Cardiac septum (tissue), 1 donor: ENCODE results near the gene EPB41L1. TPM values are rescaled to one million over a fixed set of nuclear protein-coding genes. Genes with fewer than 3 reads are reported as not detected.

Experiments
- DNase-seq: peaks from one replicate; pipeline ENCODE4 v3.0.0-alpha.2; 2020; ENCODE audit warnings: low spot score
- intact Hi-C: fragments of 100-400 bp; cut with DNase I; formaldehyde crosslinking; loops from one replicate; pipeline ENCODE4 v1.14.0; 2022
- total RNA-seq: library from RNA; stranded (reverse); fragmentation: NEBNext Ultra II Directional; extraction: Animal tissue kit (Norgen Biotek cat#: 25700); gene quantifications from one replicate; pipeline ENCODE4 v1.2.1, GENCODE V29; 2021
- donor health status: DM: no; HTN: no; CAD: no.

Gene EPB41L1
- total RNA-seq, 1 donor from 2014 or later = 21.8 TPM

DNA sequence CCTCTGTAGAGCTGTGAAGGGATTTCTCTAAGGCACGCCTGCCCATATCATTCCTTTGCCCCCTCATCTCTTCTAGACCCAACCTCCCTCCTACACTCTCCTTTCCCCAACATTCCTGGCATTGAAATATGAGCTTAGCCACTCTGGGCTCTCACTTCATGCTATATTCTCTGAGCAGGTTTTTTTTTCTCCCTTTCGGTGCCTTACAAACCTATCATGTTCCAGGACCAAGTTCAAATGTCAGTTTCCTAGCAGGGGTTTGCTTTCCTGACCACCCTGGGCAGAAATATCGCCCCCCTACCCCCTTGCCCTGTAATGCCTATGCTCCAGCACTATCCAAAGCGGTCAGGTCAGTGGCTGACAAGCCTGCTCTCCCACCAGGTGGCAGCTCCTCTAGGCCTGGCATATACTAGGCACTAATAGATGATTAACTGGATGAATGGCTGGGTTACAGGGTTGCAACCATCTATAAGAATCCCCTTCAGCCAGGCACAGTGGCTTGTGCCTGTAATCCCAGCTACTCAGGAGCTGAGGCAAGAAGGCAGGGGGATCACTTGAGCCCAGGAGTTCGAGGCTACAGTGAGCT lies 56.0 kb downstream of the EPB41L1 start:
- intact Hi-C loops = loop anchor here (10.0 kb wide), 1 partner anchor 384 kb away; no protein-coding TSS in a partner anchor
- no peak for DNase-seq

DNA sequence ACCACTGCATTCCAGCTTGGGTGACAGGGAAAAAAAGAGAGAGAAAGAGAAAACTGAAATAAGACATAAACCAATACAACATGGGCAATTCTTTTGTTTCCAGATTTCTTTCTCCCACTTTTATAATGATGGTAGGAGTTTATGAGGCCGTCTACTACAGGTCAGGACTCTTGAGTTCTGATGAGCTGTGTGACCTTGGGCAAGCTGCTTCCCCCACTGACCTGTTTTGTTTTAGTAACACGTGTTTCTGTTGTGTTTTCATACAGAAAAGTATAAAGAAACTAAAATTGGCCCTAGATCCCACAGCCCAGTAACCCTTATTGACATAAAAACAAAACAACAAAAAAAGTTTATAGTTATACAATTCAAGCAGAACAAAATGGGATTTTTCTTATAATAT lies 58.8 kb downstream of the EPB41L1 start:
- no peak for DNase-seq
- intact Hi-C loops = loop anchor here (10.0 kb wide), 1 partner anchor 381 kb away; no protein-coding TSS in a partner anchor

DNA sequence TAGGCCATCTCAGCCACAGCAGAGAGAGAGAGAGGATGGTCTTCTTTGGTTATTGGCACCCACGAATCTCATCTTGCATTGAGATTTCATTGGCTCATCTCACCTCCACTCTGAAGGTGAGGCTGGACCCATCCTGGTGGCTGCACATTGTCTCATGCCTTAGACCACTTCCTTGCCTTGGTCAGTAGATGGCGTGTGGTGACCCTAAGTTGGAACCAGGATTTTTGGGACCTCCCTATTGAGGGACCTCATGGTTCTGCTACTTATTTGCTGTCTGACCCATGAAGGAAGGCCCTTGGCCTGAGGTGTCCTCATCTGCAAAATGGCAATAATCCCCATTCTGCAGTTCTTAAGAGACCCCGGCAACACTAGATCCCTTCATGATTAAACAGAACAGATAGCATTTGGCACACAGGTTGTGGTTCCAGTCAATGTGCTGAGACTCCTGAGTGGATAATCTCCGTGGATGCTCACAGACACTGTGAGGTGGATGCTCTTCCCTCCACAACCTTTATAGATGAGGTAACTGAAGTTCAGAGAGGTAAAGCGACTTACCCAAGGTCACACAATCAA lies 60.2 kb downstream of the EPB41L1 start:
- no peak for DNase-seq
- intact Hi-C loops = loop anchor here (10.0 kb wide), 1 partner anchor 380 kb away; no protein-coding TSS in a partner anchor

DNA sequence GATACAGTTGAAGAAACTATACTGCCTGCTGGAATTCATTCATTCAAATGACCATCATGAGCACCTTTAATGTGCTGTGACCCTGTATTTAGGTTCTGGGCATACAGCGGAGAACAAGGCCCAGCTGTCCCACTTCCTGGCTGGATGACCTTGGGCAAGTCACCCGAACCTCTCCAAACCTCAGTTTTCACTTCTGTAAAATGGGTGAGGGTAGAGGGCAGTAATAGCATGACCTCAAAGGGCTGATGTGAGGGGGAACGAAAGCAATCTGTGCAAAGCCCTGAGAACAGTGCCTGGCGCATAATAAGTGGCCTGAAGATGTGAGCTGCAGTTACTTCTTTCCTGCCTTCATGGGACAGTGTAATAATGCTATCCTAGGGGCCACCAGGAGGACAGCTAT lies 61.2 kb downstream of the EPB41L1 start:
- intact Hi-C loops = loop anchor here (10.0 kb wide), 1 partner anchor 379 kb away; no protein-coding TSS in a partner anchor
- DNase-seq = no peak

DNA sequence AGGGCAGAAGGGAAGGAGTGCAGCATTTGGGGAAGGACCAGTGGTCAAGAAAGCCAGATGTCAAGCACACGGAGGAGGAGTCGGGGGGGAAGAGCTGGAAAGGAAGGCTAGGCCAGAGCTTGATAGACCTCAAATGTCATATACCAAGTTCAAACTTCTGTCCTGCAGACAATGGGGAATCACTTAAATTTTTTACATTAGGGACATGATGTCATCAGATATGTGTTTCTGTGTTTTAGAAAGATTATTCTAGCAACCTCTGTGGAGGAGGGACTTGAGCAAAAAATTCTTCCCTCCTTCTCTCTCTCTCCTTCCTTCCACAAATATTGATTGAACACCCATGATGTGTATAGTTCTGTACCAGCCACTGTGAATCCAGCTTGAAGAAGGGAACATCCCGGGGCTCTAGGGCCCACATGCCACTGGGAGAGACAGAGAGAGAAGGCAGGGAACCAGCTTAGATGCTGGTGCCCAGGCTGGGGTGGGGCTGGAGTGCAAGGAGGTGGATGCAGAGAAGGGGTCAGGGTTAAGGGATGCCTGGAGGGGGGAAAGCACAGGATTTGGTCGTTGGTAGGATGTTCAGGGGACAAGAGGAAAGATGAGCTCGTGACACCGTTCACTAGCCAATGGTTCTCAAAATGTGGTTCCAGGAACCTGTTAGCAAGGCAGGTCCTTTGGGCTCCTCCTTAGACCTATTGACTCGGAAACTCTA lies 61.9 kb downstream of the EPB41L1 start:
- intact Hi-C loops = loop anchor here (10.0 kb wide), 1 partner anchor 378 kb away; no protein-coding TSS in a partner anchor
- DNase-seq = no peak

DNA sequence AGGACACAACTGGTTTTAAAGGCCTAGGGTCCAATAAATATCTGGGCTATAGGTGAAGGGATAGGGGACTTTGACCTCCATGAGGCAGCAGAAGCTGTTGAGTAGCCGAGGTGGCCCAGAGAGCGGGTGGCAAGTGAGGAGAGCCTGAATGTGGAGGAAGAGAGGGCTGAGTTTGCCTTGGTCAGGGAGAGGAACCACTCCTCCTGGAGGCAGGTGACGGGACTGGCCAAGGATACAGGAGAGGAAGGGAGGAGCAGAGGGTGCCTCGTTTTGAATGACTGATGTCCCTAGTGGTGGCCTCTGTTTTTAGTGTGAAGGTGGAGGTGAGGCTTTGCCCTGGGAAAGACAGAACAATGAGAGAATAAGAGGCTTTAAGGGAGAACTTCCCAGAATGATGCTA lies 62.7 kb downstream of the EPB41L1 start:
- intact Hi-C loops = loop anchor here (10.0 kb wide), 1 partner anchor 378 kb away; no protein-coding TSS in a partner anchor
- no peak for DNase-seq

DNA sequence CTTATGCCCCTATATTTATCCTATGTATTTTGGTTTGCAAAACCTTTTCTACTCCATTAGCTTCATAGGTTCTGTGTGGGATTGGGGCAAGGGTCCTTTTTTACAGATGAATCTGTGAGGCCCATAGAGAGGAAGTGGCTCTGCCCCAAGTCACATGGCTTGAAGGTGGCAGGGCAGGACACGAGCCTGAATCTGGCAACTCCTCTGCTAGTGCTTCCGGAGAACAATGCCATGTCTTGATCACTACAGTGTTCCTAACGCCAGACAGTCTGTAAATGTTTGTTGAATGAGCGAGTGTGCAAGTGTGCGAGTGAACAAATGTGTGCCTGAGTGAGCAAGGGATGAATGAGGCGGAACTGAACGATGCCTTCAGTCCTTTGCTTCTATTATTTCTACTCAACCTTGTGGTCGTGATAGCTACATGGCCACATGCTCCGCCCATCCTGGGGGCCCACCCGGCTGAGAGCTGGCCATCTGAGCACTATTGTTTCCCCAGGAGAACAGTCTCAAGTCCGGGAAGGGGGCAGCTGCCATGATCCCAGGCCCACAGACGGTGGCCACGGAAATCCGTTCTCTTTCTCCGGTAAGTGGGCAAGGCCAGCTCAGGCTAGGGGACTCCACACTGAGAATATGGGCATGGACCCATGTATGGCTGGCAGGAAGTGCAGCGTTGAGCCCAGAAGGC lies 64.0 kb downstream of the EPB41L1 start:
- intact Hi-C loops = loop anchor here (10.0 kb wide), 1 partner anchor 376 kb away; no protein-coding TSS in a partner anchor
- DNase-seq = no peak

DNA sequence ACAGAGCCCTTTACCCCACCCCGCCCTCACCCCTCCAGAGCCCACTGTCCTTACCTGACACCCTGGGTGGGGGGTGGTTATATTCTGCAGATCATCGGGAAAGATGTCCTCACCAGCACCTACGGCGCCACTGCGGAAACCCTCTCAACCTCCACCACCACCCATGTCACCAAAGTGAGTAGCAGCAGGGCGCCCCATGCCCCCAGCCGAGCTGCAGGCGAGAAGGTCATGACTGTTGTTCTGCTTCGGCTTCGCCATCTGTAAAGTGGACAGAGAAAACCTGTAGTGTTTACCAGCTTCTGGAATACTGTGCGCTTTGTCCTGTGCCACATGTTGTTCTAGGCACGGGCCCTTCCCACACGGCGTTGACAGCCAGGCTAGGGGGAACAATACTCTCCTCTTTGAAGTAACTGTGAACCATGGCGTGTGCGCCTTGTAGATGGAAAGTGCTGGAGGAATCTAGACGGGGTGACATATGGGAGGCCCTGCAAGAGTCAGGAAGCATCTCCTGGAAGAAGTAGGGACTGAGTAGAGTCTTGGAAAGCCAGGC lies 65.2 kb downstream of the EPB41L1 start:
- DNase-seq = no peak
- intact Hi-C loops = loop anchor here (10.0 kb wide), 1 partner anchor 375 kb away; no protein-coding TSS in a partner anchor

DNA sequence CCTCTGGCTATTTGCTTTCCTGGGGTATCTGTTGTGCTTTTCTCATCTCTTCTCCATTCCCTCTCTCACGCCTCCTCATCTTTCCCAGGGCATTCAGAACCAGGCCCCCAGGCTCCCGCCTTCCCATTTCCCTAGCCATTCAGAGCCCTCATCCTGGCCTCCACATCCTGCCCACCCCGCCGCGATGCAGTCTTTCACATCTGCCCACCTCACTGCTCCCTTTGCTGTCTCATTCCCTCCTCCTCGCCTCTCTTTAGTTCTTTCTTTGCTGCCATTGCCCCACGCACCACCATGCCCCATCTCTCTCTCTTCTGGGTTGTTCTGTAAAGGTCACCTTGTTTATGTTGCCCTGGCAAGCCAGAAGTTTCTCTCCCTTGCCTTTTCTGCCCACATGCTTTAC lies 71.1 kb downstream of the EPB41L1 start:
- no peak for DNase-seq
- intact Hi-C loops = no loop called here

DNA sequence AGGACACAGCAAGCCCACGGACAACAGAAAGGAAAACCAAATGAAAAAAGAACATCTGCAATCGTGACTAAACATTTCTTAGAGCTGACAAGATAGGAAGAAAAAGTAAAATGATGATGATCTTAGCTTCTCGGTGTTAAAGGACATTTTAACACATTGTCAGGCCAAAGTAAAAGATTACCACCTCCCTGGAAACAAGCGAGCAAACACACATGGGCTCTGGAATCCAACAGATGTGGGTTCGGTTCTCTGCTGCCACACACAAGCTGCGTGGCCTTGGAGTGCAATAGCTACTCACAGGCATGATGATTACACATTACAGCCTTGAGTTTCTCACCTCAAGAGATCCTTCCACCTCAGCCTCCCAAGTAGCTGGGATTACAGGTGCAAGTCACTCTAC lies 74.2 kb downstream of the EPB41L1 start:
- intact Hi-C loops = no loop called here
- no peak for DNase-seq

DNA sequence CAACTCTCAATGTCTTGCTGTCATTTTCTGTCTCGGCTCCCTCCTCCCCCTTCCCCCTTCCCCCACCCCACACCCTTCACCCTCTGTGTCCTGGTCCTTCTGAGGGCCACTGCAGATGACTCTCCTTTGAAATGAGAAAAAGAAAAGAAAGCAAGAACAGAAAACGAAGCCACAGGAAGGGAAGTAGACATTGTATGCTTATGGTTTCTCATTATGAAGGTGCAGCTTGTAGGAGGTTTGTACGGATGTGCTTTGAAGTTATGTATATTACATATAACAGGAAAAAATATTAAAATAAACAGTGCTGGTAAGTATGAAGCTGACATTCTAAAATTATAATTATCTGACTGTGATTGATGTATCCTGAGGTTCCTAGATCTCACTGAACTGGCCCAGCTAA lies 75.5 kb downstream of the EPB41L1 start:
- no peak for DNase-seq
- intact Hi-C loops = no loop called here

DNA sequence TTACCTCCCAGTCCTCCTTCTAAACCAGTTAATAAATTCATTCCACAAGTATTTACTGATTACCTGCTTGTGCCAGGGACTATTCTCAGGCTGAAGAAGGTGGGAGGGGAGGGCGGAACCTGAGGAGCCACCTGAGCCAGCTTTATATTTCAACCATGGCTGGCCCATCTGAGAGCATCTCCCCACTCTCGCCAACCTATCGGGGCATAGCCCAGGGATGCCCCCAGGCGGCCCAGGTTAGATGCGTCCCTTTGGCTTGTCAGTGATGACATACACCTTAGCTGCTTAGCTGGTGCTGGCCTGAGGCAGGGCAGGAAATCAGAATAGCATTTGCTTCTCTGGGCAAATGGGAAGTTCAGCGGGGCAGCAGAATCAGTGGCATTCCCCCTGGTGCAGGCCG lies 76.8 kb downstream of the EPB41L1 start:
- intact Hi-C loops = no loop called here
- no peak for DNase-seq

DNA sequence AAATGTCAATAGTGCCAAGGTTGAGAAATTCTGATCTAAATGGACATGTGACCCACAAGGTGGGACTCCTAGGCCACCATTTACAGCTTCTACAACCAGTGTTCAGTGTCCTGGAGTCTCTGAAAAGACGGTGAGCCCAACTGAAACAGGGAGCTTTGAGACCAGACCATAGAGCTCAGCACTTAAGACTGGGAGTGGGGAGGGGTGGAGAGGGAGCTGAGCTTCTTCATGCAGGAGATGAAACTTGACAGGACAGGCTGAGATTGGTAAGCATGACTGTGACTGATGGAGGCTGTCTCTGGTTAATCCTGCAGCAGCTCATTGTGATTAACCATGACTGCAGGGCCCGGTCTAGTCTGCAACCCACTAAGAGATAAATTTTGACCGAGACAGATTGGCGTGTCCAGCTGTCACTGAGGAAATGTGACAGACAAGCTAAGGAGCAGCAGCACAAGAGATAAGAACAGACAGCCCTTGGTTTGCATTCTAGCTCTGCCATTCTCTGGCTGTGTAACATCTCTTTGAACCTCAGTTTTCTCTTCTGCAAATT lies 80.3 kb downstream of the EPB41L1 start:
- intact Hi-C loops = no loop called here

DNA sequence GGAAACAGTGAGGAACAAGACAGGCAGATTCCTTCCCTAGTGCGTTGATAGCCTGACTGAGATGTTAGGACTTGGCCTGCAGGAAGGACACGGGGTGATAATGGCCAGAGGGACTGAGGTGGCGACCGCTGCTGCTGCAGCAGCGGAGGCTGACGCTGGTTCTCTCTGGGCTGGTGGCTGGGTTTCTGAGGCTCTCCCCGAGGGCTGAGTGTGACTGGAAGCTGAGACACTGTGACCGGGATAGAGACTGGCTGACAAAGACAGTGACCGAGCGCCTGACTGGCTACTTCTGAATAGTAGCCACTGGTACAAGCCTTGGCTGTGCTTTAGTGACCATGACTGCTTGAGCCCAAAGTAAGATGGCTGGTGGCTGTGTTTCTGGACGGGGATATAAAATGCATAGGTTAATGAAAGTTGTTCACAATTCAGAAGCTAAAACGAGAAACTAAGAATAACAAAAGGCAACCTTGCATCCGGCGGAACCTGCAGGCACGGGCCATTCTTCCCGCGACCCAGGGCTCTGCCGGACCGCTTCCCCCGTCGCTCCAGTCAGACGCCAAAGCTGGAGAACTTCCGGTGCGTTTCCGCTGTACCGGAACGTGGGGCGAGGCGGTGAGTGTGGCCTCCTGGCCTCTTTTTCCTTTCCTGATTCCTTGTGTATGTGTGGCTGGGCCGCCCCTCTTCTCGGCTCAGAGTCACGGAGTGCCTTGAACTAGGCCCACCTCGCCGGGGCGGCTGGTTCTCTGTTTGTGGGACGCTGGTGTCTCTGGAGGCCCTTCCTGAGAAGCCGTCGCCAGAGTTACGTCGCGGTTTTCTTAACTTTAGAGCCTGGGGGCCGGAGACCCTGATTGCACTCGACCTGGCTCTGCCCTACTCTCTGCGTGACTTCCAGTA lies 81.6 kb downstream of the EPB41L1 start, which contains the start of gene AAR2:
Gene AAR2 (plus strand): TSS at position 587 of the 894 bp plus-strand sequence. CDS start 3,391 bp downstream, outside the sequence.
- intact Hi-C loops = no loop called here
- DNase-seq = peak; percentile 83

More for the DNA sequence above, 80.3 kb downstream of the EPB41L1 start:
- no peak for DNase-seq

DNA sequence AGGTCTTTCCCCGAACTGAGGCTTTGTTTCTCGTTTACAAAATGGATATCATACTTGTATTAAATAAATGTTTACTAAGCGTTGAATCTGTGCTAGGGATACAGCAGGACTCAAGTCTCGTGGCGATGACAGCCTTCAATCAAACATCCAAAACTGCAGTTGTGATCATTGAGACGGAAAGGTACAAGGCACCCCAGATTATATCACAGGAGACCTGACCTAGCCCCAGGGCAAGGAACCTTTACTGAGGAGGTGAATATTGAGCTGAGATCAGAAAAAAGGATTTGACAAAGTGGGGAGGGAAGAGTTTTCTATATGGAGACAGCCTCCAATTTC lies 82.2 kb downstream of the EPB41L1 start:
- intact Hi-C loops = no loop called here

DNA sequence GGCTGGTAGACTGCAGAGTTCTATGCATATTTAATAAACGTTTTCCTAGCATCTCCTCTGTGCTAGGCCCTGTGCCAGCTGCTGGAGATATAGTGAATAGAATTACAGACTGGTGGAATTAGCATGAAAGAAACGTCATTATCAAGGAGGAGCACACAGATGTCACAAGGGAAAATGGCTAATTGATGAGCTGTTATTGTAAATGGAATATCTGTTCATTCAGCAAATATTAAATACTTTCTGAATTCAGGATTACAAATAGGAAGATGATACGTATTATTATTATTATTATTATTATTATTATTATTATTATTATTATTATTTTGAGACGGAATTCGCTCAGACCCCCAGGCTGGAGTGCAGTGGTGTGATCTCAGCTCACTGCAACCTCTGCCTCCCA lies 82.9 kb downstream of the EPB41L1 start:
- DNase-seq = no peak
- intact Hi-C loops = no loop called here

More for the DNA sequence above, 82.2 kb downstream of the EPB41L1 start:
- no peak for DNase-seq

DNA sequence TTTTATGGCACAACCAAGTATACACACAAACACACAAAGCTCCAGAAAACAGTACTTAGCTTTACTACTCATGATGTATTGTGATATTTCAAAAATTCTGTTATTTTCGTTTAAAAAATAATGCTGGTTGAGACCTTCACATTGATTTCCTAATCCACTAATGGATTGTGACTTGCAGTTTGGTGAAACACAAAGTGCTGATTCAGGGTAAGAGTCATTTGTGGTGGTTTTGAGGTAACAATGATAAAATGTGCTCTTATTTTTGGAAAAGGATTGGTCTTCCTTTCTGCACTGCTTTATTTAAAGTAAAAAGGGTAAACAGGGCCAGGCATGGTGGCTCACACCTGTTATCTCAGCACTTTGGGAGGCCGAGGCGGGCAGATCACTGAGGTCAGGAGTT lies 83.6 kb downstream of the EPB41L1 start:
- intact Hi-C loops = no loop called here
- DNase-seq = no peak

DNA sequence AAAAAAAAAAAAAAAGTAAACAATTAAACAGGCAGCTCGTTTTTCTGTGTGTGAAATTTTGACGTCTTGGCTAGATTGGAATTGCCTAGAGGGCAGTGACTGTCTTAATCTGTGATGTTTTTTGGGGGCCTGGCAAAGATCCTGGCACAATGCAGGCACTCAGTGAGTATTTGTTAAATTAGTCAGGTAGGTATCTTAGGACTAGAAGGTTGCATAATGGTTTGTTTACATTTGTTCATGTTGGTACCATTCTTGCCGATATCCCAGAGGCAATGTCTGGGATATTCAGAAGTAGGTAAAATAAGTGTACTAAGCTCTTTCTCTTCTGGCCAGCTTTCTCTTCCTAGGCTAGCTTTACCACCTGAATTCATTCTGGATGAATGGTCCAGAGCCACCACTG lies 84.2 kb downstream of the EPB41L1 start:
- no peak for DNase-seq
- intact Hi-C loops = no loop called here
